H9 (cell line): ENCODE measurements around the gene HIP1. TPM values are rescaled to one million over a fixed set of nuclear protein-coding genes. Genes with fewer than 3 reads are reported as not detected.
A peak's percentile ranks its signal among the peaks of the same experiment; 100 is the strongest.
"Not testable (repeated sequence)": the region's sequence is repeated elsewhere in the genome, so short reads cannot be mapped to it uniquely, and the experiment has no call there.

ENCODE experiments used
- DNase-seq: peaks from one replicate; pipeline ENCODE4 v3.0.0-alpha.2; 2017
- H2AFZ ChIP-seq: one replicate; pipeline ENCODE4 v1.6.1; 2013; ENCODE audit warnings: mild to moderate bottlenecking, low read length, control low read depth, moderate library complexity
- H2AK5ac ChIP-seq: 2 replicates; pipeline ENCODE4 v1.6.1; 2013; ENCODE audit warnings: low read length, control low read depth, mixed read lengths; ENCODE audit not compliant: insufficient read length
- H2BK120ac ChIP-seq: one replicate; pipeline ENCODE4 v1.6.1; 2013; ENCODE audit warnings: low read depth, mild to moderate bottlenecking, low read length, control low read depth, inconsistent platforms; ENCODE audit not compliant: poor library complexity, severe bottlenecking
- H2BK12ac ChIP-seq: 2 replicates; pipeline ENCODE4 v1.6.1; 2013; ENCODE audit warnings: low read length, control low read depth, mixed read lengths, low read depth; ENCODE audit not compliant: insufficient read length
- H2BK15ac ChIP-seq: 2 replicates; pipeline ENCODE4 v1.6.1; 2013; ENCODE audit warnings: low read depth, low read length, control low read depth
- H2BK20ac ChIP-seq: one replicate; pipeline ENCODE4 v1.6.1; 2013; ENCODE audit warnings: low read depth, mild to moderate bottlenecking, low read length, control low read depth, inconsistent platforms; ENCODE audit not compliant: poor library complexity, severe bottlenecking
- H2BK5ac ChIP-seq: 2 replicates; pipeline ENCODE4 v1.6.1; 2013; ENCODE audit warnings: low read length, control low read depth, mixed read lengths; ENCODE audit not compliant: insufficient read length
- H3K14ac ChIP-seq: 2 replicates; pipeline ENCODE4 v1.6.1; 2013; ENCODE audit warnings: low read length, control low read depth; ENCODE audit not compliant: insufficient read depth
- H3K18ac ChIP-seq: 2 replicates; pipeline ENCODE4 v1.6.1; 2013; ENCODE audit warnings: low read depth, mild to moderate bottlenecking, mixed read lengths, low read length, control low read depth; ENCODE audit not compliant: insufficient read length
- H3K23ac ChIP-seq: 2 replicates; pipeline ENCODE4 v1.6.1; 2013; ENCODE audit warnings: low read length, control low read depth, mixed read lengths, low read depth; ENCODE audit not compliant: insufficient read length
- H3K23me2 ChIP-seq: 2 replicates; pipeline ENCODE4 v1.6.1; 2013; ENCODE audit warnings: low read depth, mild to moderate bottlenecking, mixed read lengths, low read length, control low read depth; ENCODE audit not compliant: insufficient read length, poor library complexity, severe bottlenecking
- H3K27ac ChIP-seq: 2 replicates; pipeline ENCODE4 v1.5.1; 2013; ENCODE audit warnings: low read length, control low read depth, mixed read lengths, low read depth; ENCODE audit not compliant: insufficient read length
- H3K27me3 ChIP-seq: 2 replicates; pipeline ENCODE4 v1.6.1; 2013; ENCODE audit warnings: low read length, control low read depth, inconsistent platforms; ENCODE audit not compliant: insufficient read depth
- H3K4ac ChIP-seq: 2 replicates; pipeline ENCODE4 v1.6.1; 2013; ENCODE audit warnings: low read depth, mild to moderate bottlenecking, control low read depth, inconsistent platforms, low read length, moderate library complexity
- H3K4me1 ChIP-seq: 2 replicates; pipeline ENCODE4 v1.6.1; 2013; ENCODE audit warnings: low read length, control low read depth, inconsistent platforms; ENCODE audit not compliant: insufficient read depth
- H3K4me2 ChIP-seq: 2 replicates; pipeline ENCODE4 v1.6.1; 2013; ENCODE audit warnings: low read length, control low read depth, mixed read lengths; ENCODE audit not compliant: insufficient read length, insufficient read depth
- H3K56ac ChIP-seq: 2 replicates; pipeline ENCODE4 v1.6.1; 2013; ENCODE audit warnings: low read depth, mild to moderate bottlenecking, mixed read lengths, low read length, control low read depth; ENCODE audit not compliant: insufficient read length
- H3K79me1 ChIP-seq: 2 replicates; pipeline ENCODE4 v1.6.1; 2013; ENCODE audit warnings: low read depth, mild to moderate bottlenecking, moderate library complexity, low read length, control low read depth, inconsistent platforms; ENCODE audit not compliant: insufficient read depth, poor library complexity, severe bottlenecking
- H3K79me2 ChIP-seq: 2 replicates; pipeline ENCODE4 v1.6.1; 2013; ENCODE audit warnings: low read length, control low read depth, inconsistent platforms; ENCODE audit not compliant: insufficient read depth
- H3K9ac ChIP-seq: 2 replicates; pipeline ENCODE4 v1.6.1; 2013; ENCODE audit warnings: low read length, control low read depth, mixed read lengths; ENCODE audit not compliant: insufficient read length; ENCODE audit errors: extremely low read depth
- H3K9me3 ChIP-seq: one replicate; pipeline ENCODE4 v1.6.1; 2013; ENCODE audit warnings: low read depth, low read length, inconsistent platforms; ENCODE audit not compliant: control insufficient read depth
- H3T11ph ChIP-seq: one replicate; pipeline ENCODE4 v1.6.1; 2013; ENCODE audit warnings: mild to moderate bottlenecking, low read length, control low read depth, inconsistent platforms
- H4K20me1 ChIP-seq: one replicate; pipeline ENCODE4 v1.6.1; 2013; ENCODE audit not compliant: control insufficient read depth, insufficient read length, insufficient read depth
- H4K5ac ChIP-seq: 2 replicates; pipeline ENCODE4 v1.6.1; 2013; ENCODE audit warnings: low read depth, mild to moderate bottlenecking, mixed read lengths, low read length, control low read depth; ENCODE audit not compliant: insufficient read length
- H4K8ac ChIP-seq: replicated peaks from 2 replicates; pipeline ENCODE4 v1.6.1; 2013; ENCODE audit warnings: low read length, control low read depth, mixed read lengths, low read depth; ENCODE audit not compliant: insufficient read length
- H4K91ac ChIP-seq: 2 replicates; pipeline ENCODE4 v1.6.1; 2013; ENCODE audit warnings: low read depth, mild to moderate bottlenecking, moderate library complexity, mixed read lengths, low read length, control low read depth; ENCODE audit not compliant: insufficient read length
- H3K27ac Mint-ChIP-seq, 3 experiments: 2 replicates in 2 of 3; 3 replicates in 1 of 3; pipeline ENCODE4 v1.8.0; 2020 to 2021; ENCODE audit warnings: mixed read lengths in 3 of 3, mild to moderate bottlenecking in 1 of 3, moderate library complexity in 1 of 3
- H3K27me3 Mint-ChIP-seq: 2 replicates; pipeline ENCODE4 v1.8.0; 2021; ENCODE audit warnings: low read depth, mild to moderate bottlenecking, moderate library complexity, mixed read lengths
- H3K36me3 Mint-ChIP-seq, 3 experiments: 2 replicates in 2 of 3; 3 replicates in 1 of 3; pipeline ENCODE4 v1.8.0; 2020 to 2021; ENCODE audit warnings: low read depth in 3 of 3, mixed read lengths in 3 of 3; ENCODE audit not compliant: insufficient read depth in 1 of 3
- H3K4me1 Mint-ChIP-seq, 2 experiments: 2 replicates each; pipeline ENCODE4 v1.8.0; 2020; ENCODE audit warnings: mixed read lengths in 2 of 2
- H3K4me3 Mint-ChIP-seq, 2 experiments: 2 replicates in 1 of 2; 3 replicates in 1 of 2; pipeline ENCODE4 v1.8.0; 2020 to 2021; ENCODE audit warnings: mild to moderate bottlenecking in 2 of 2, mixed read lengths in 2 of 2, moderate library complexity in 1 of 2
- H3K9me3 Mint-ChIP-seq, 2 experiments: 2 replicates in 1 of 2; 3 replicates in 1 of 2; pipeline ENCODE4 v1.8.0; 2020; ENCODE audit warnings: mild to moderate bottlenecking in 2 of 2, mixed read lengths in 2 of 2, moderate library complexity in 1 of 2
- CTCF ChIP-seq: fragments of 200-600 bp; sonication (generic); conservative IDR thresholded peaks from 3 replicates; pipeline ENCODE4 v1.8.0; 2021; ENCODE audit warnings: antibody characterized with exemption, mild to moderate bottlenecking
- WGBS: extraction: QIAGEN DNeasy Blood & Tissue Kit; methylation state at CpG from one replicate; pipeline ENCODE4 v1.1.7; 2013; ENCODE audit warnings: missing lambda C conversion rate, low lambda C conversion rate, mixed read lengths; ENCODE audit not compliant: insufficient read length; ENCODE audit errors: extremely low coverage; 5-methylcytosine and 5-hydroxymethylcytosine counted together
- total RNA-seq: library from RNA; stranded (reverse); gene quantifications from 2 replicates; pipeline ENCODE4 v1.2.1, GENCODE V29; 2021

The HIP1 gene
- total RNA-seq, 1 experiment from 2014 or later: 87.5 TPM

- H2BK20ac ChIP-seq: no peak overlapping the region
- no peak overlapping the region for H2BK12ac ChIP-seq
- H2AK5ac ChIP-seq: no peak overlapping the region
- no peaks in the 10 kb centered on the region; the same call in 1 of the 2 replicates for H3K4me1 ChIP-seq
- H3K79me2 ChIP-seq: no peaks in the 10 kb centered on the region
- H3K18ac ChIP-seq: no peak overlapping the region
- no peaks in the 10 kb centered on the region for H4K20me1 ChIP-seq
- no peak overlapping the region for H3K9ac ChIP-seq
- Mint-ChIP-seq H3K4me1 (peaks cover 24 to 27% of the 10 kb centered on the region in 2 experiments), H3K9me3 (peaks cover 6 to 10% of the 10 kb centered on the region in 2 experiments), H3K36me3 (peaks cover 4 to 13% (median 7%) of the 10 kb centered on the region in 3 experiments), H3K4me3 (no peak overlapping the region), H3K27me3 (peaks cover 5% of the 10 kb centered on the region; the same call in 1 of the 2 replicates), H3K27ac (peak overlapping the region in 1 of 3 experiments; percentile 76; a peak in 2 of 7 replicates)
- H3K56ac ChIP-seq: no peak overlapping the region
- H3K14ac ChIP-seq: no peak overlapping the region
- no peak overlapping the region for H2AFZ ChIP-seq
- no peak overlapping the region for H4K8ac ChIP-seq
- no peaks in the 10 kb centered on the region for H3K9me3 ChIP-seq
- no CpG with 5 or more reads among the region's 12 CpGs for WGBS
- H2BK15ac ChIP-seq: no peak overlapping the region
- DNase-seq: no peak
- no peak overlapping the region for H4K5ac ChIP-seq
- no peak overlapping the region for H3K4ac ChIP-seq
- H3K4me2 ChIP-seq: no peak overlapping the region
- H3K23me2 ChIP-seq: no peaks in the 10 kb centered on the region
- H3K27me3 ChIP-seq: no peaks in the 10 kb centered on the region
- no peak for TF ChIP-seq CTCF
- no peak overlapping the region for H2BK5ac ChIP-seq
- no peaks in the 10 kb centered on the region for H3K79me1 ChIP-seq
- no peak overlapping the region for H2BK120ac ChIP-seq
- no peak overlapping the region for H3K23ac ChIP-seq
- no peak overlapping the region for H4K91ac ChIP-seq
- H3T11ph ChIP-seq: no peak overlapping the region
- H3K27ac ChIP-seq: no peak overlapping the region
Observed at GRCh38 chr7:75776295-75776971, 37.7 kb upstream of the HIP1 start.

GRCh38 chr7:75773958-75774357, 35.2 kb upstream of the HIP1 start:
- not testable (repeated sequence) for H3K9ac ChIP-seq, H2AFZ ChIP-seq
- WGBS: no CpG with 5 or more reads among the region's 6 CpGs

More at GRCh38 chr7:75773958-75774357, 35.2 kb upstream of the HIP1 start:
- not testable (repeated sequence) for H3K4me1 Mint-ChIP-seq, H3K9me3 ChIP-seq, H4K91ac ChIP-seq, H3K4me3 Mint-ChIP-seq, H3K56ac ChIP-seq, H4K8ac ChIP-seq, H2BK5ac ChIP-seq, H3K4ac ChIP-seq, H3K23me2 ChIP-seq, H3K14ac ChIP-seq, H4K20me1 ChIP-seq, H3K18ac ChIP-seq, H3K9me3 Mint-ChIP-seq, H3K4me1 ChIP-seq, H3K79me1 ChIP-seq, H4K5ac ChIP-seq, H3K27me3 Mint-ChIP-seq, H3K36me3 Mint-ChIP-seq, H3T11ph ChIP-seq, H3K23ac ChIP-seq, H3K27ac ChIP-seq, H3K4me2 ChIP-seq, H2BK15ac ChIP-seq, H3K27ac Mint-ChIP-seq, H3K79me2 ChIP-seq, H2BK12ac ChIP-seq, H2AK5ac ChIP-seq, H2BK120ac ChIP-seq, H3K27me3 ChIP-seq, DNase-seq, H2BK20ac ChIP-seq
